ENCODE measurements around the gene VASN.

GRCh38 chr16:4358831-4359561, 12.7 kb upstream of the VASN start:
- no peak for TF ChIP-seq EZH2 (IDR thresholded peaks at IDR 0.05; ENCODE audit: borderline replicate concordance, low read depth, low read length, poor library complexity, severe bottlenecking)
- TF ChIP-seq, protein P1, sequence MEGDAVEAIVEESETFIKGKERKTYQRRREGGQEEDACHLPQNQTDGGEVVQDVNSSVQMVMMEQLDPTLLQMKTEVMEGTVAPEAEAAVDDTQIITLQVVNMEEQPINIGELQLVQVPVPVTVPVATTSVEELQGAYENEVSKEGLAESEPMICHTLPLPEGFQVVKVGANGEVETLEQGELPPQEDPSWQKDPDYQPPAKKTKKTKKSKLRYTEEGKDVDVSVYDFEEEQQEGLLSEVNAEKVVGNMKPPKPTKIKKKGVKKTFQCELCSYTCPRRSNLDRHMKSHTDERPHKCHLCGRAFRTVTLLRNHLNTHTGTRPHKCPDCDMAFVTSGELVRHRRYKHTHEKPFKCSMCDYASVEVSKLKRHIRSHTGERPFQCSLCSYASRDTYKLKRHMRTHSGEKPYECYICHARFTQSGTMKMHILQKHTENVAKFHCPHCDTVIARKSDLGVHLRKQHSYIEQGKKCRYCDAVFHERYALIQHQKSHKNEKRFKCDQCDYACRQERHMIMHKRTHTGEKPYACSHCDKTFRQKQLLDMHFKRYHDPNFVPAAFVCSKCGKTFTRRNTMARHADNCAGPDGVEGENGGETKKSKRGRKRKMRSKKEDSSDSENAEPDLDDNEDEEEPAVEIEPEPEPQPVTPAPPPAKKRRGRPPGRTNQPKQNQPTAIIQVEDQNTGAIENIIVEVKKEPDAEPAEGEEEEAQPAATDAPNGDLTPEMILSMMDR (conservative IDR thresholded peaks at IDR 0.05; ENCODE audit: low read depth, low read length), result peak; percentile 94

Data from A673 (cell line).